HEK293T (cell line): ENCODE measurements around the gene CNTLN.

ENCODE experiments used
- ELF4 ChIP-seq: fragments of 450-650 bp; IDR thresholded peaks from 2 replicates; pipeline ENCODE4 v1.6.1; 2017; ENCODE audit warnings: antibody characterized with exemption
- NFRKB ChIP-seq: fragments of 450-650 bp; IDR thresholded peaks from 2 replicates; pipeline ENCODE4 v1.6.1; 2016; ENCODE audit warnings: mild to moderate bottlenecking, moderate library complexity
- ZNF384 ChIP-seq: fragments of 450-650 bp; IDR thresholded peaks from 2 replicates; pipeline ENCODE4 v1.6.1; 2016

- no peak for TF ChIP-seq ELF4
- TF ChIP-seq NFRKB = no peak
- TF ChIP-seq ZNF384 = no peak
Measured at GRCh38 chr9:17367035-17367434, 232.2 kb downstream of the CNTLN start.
